Neural cell (in vitro differentiated cells): ENCODE results near the gene C2. TPM values are rescaled to one million over a fixed set of nuclear protein-coding genes. Genes with fewer than 3 reads are reported as not detected.

Experiments
- H2AFZ ChIP-seq: fragments of 200-600, 300-800 bp; sonication (generic), shearing (Covaris generic); 2 replicates; pipeline ENCODE4 v1.6.0; 2014; ENCODE audit warnings: low read depth, mild to moderate bottlenecking, antibody characterized with exemption, low read length, moderate library complexity
- H3F3A ChIP-seq: fragments of 200-600 bp; shearing (Covaris generic); 2 replicates; pipeline ENCODE4 v1.6.1; 2016; ENCODE audit warnings: mild to moderate bottlenecking, moderate library complexity, mixed read lengths, antibody characterized with exemption, low read length; ENCODE audit not compliant: insufficient read depth, poor library complexity, severe bottlenecking
- H3K27ac ChIP-seq: fragments of 200-600, 300-800 bp; sonication (generic), shearing (Covaris generic); 2 replicates; pipeline ENCODE4 v1.5.1; 2014; ENCODE audit warnings: mild to moderate bottlenecking, low read length, moderate library complexity
- H3K27me3 ChIP-seq: fragments of 300-800, 200-600 bp; sonication (generic), shearing (Covaris generic); 2 replicates; pipeline ENCODE4 v1.6.0; 2014; ENCODE audit warnings: mild to moderate bottlenecking, low read depth, low read length, moderate library complexity; ENCODE audit not compliant: insufficient read depth
- H3K36me3 ChIP-seq: fragments of 300-800, 200-600 bp; sonication (generic), shearing (Covaris generic); 2 replicates; pipeline ENCODE4 v1.5.1; 2014; ENCODE audit warnings: mild to moderate bottlenecking, antibody characterized with exemption, low read length, moderate library complexity; ENCODE audit not compliant: insufficient read depth
- H3K4me2 ChIP-seq: fragments of 300-800, 200-600 bp; sonication (generic), shearing (Covaris generic); 2 replicates; pipeline ENCODE4 v1.6.0; 2014; ENCODE audit warnings: mild to moderate bottlenecking, low read length
- H3K4me3 ChIP-seq: fragments of 300-800, 200-600 bp; sonication (generic), shearing (Covaris generic); 2 replicates; pipeline ENCODE4 v1.5.1; 2014; ENCODE audit warnings: mild to moderate bottlenecking, low read length, moderate library complexity
- H3K79me2 ChIP-seq: fragments of 200-600 bp; shearing (Covaris generic); replicated peaks from 2 replicates; pipeline ENCODE4 v1.6.0; 2014; ENCODE audit warnings: mild to moderate bottlenecking, low read length, moderate library complexity; ENCODE audit not compliant: insufficient read depth
- H3K9ac ChIP-seq: fragments of 300-800, 200-600 bp; sonication (generic), shearing (Covaris generic); 2 replicates; pipeline ENCODE4 v1.6.1; 2016; ENCODE audit warnings: mild to moderate bottlenecking, low read length, mixed read lengths
- H3K9me2 ChIP-seq: fragments of 200-600 bp; shearing (Covaris generic); 2 replicates; pipeline ENCODE4 v1.6.1; 2016; ENCODE audit warnings: mild to moderate bottlenecking, low read length, mixed read lengths; ENCODE audit not compliant: insufficient read depth
- H3K9me3 ChIP-seq: fragments of 200-600, 300-800 bp; sonication (generic), shearing (Covaris generic); 2 replicates; pipeline ENCODE4 v1.6.1; 2016; ENCODE audit warnings: mild to moderate bottlenecking, mixed run types, low read length, moderate library complexity, mixed read lengths
- H4K20me1 ChIP-seq: fragments of 200-600 bp; shearing (Covaris generic); 2 replicates; pipeline ENCODE4 v1.6.1; 2016; ENCODE audit warnings: mild to moderate bottlenecking, mixed run types; ENCODE audit not compliant: insufficient read depth
- EP300 ChIP-seq: fragments of 450-650 bp; conservative IDR thresholded peaks from 2 replicates; pipeline ENCODE4 v1.6.1; 2014; ENCODE audit warnings: antibody characterized with exemption, mild to moderate bottlenecking, moderate library complexity; ENCODE audit not compliant: poor library complexity, severe bottlenecking
- EZH2 ChIP-seq: fragments of 200-600, 300-800 bp; shearing (Covaris generic), sonication (generic); IDR thresholded peaks from 2 replicates; pipeline ENCODE4 v1.6.1; 2014; ENCODE audit warnings: antibody characterized with exemption, low read length, borderline replicate concordance, mild to moderate bottlenecking; ENCODE audit not compliant: insufficient read depth, poor library complexity, severe bottlenecking
- POLR2AphosphoS5 ChIP-seq: IDR thresholded peaks from 2 replicates; pipeline ENCODE4 v1.6.1; 2012
- RAD21 ChIP-seq: fragments of 450-650 bp; conservative IDR thresholded peaks from 2 replicates; pipeline ENCODE4 v1.6.1; 2014; ENCODE audit warnings: antibody characterized with exemption, mild to moderate bottlenecking, moderate library complexity
- TAF1 ChIP-seq: IDR thresholded peaks from 2 replicates; pipeline ENCODE4 v1.6.1; 2012; ENCODE audit warnings: low read depth
- polyA plus RNA-seq: library from polyadenylated mRNA; depleted of rRNA; stranded (reverse); fragments of >200 nt; gene quantifications from 2 replicates; pipeline ENCODE4 v1.2.3, GENCODE V29; 2014
- TF ChIP-seq, protein P1 (sequence below): IDR thresholded peaks from 2 replicates; pipeline ENCODE4 v1.6.1; 2012; ENCODE audit warnings: borderline replicate concordance
- TF ChIP-seq, protein P2 (sequence below): fragments of 450-650 bp; IDR thresholded peaks from 2 replicates; pipeline ENCODE4 v1.5.1; 2014; ENCODE audit warnings: antibody characterized with exemption, mild to moderate bottlenecking, moderate library complexity; ENCODE audit not compliant: poor library complexity, severe bottlenecking

Gene C2
- polyA plus RNA-seq, 1 donor from 2014 or later = 1.2 TPM

DNA sequence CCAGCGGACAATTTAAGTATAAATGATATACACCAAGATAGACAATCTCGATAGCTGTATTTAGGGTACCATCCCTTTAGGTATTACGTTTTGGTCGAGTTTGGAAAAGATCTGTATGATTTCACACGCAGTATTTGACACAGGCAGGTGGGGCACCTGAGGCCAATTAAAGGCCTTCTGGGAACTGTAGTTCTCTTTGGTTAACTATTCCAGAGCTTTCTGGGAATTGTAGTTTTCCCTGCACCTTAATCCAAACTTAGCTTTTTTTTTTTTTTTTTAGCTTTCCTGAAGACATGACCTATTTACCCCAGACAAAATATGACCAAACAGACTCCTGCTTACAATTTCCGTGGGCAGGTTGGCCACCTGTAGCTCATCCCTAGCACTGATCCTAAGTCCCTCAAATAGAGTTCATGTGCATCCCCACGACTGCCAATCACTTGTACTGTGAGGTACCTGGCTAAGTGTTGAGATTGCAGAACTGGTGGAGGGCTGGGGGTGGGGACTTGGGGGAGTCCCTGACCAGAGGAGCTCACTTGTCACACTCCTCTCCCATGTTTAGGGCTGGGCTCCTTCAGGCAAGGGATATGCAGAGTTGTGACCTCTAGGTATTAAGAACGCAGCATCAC, 29.0 kb upstream of the C2 start:
- Histone ChIP-seq H3K9ac (peak overlapping the region; percentile 87), H3K9me2 (no peaks in the 10 kb centered on the region), H3K36me3 (peaks cover 6% of the 10 kb centered on the region), H3F3A (peaks cover 4% of the 10 kb centered on the region), H2AFZ (peak overlapping the region; percentile 58), H3K27me3 (no peaks in the 10 kb centered on the region), H3K79me2 (peaks cover 35% of the 10 kb centered on the region), H3K4me3 (peak overlapping the region; percentile 98), H3K9me3 (no peaks in the 10 kb centered on the region), H4K20me1 (no peaks in the 10 kb centered on the region), H3K4me2 (peak overlapping the region; percentile 90), H3K27ac (peak overlapping the region; percentile 74)
- TF ChIP-seq, protein P1, sequence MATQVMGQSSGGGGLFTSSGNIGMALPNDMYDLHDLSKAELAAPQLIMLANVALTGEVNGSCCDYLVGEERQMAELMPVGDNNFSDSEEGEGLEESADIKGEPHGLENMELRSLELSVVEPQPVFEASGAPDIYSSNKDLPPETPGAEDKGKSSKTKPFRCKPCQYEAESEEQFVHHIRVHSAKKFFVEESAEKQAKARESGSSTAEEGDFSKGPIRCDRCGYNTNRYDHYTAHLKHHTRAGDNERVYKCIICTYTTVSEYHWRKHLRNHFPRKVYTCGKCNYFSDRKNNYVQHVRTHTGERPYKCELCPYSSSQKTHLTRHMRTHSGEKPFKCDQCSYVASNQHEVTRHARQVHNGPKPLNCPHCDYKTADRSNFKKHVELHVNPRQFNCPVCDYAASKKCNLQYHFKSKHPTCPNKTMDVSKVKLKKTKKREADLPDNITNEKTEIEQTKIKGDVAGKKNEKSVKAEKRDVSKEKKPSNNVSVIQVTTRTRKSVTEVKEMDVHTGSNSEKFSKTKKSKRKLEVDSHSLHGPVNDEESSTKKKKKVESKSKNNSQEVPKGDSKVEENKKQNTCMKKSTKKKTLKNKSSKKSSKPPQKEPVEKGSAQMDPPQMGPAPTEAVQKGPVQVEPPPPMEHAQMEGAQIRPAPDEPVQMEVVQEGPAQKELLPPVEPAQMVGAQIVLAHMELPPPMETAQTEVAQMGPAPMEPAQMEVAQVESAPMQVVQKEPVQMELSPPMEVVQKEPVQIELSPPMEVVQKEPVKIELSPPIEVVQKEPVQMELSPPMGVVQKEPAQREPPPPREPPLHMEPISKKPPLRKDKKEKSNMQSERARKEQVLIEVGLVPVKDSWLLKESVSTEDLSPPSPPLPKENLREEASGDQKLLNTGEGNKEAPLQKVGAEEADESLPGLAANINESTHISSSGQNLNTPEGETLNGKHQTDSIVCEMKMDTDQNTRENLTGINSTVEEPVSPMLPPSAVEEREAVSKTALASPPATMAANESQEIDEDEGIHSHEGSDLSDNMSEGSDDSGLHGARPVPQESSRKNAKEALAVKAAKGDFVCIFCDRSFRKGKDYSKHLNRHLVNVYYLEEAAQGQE = no peak
- TF ChIP-seq EZH2 (no peak), EP300 (no peak), TAF1 (no peak), POLR2AphosphoS5 (peak; percentile 19)
- TF ChIP-seq, protein P2, sequence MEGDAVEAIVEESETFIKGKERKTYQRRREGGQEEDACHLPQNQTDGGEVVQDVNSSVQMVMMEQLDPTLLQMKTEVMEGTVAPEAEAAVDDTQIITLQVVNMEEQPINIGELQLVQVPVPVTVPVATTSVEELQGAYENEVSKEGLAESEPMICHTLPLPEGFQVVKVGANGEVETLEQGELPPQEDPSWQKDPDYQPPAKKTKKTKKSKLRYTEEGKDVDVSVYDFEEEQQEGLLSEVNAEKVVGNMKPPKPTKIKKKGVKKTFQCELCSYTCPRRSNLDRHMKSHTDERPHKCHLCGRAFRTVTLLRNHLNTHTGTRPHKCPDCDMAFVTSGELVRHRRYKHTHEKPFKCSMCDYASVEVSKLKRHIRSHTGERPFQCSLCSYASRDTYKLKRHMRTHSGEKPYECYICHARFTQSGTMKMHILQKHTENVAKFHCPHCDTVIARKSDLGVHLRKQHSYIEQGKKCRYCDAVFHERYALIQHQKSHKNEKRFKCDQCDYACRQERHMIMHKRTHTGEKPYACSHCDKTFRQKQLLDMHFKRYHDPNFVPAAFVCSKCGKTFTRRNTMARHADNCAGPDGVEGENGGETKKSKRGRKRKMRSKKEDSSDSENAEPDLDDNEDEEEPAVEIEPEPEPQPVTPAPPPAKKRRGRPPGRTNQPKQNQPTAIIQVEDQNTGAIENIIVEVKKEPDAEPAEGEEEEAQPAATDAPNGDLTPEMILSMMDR = no peak

DNA sequence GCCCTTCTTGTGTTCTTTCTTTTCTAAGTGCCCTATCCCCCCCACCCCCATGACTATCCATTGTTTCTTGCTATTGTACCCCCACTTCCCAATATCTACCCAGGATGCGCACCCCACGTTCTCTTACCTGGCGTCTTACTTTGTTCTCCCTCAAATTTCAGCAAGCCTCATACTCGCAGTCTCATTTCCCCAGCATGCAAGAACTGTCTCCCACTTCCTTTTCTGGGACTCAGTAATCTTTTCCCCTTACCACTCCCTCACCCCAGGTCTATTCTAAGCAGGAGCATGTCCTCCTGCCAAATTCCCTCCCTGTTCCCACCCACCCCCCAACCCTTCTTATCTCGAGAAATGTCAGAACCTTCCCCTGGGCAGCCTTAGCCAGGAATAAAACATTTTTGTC, 28.3 kb upstream of the C2 start:
- H2AFZ ChIP-seq = no peak overlapping the region
- no peak overlapping the region for H3K4me2 ChIP-seq
- TF ChIP-seq RAD21 = no peak
- no peak for TF ChIP-seq POLR2AphosphoS5
- TF ChIP-seq, protein P2 = no peak
- no peak for TF ChIP-seq TAF1
- H3K27me3 ChIP-seq = no peaks in the 10 kb centered on the region
- peaks cover 35% of the 10 kb centered on the region for H3K79me2 ChIP-seq
- peak overlapping the region; percentile 98 for H3K4me3 ChIP-seq
- H3K9ac ChIP-seq = no peak overlapping the region
- H3K9me3 ChIP-seq = no peaks in the 10 kb centered on the region
- H3K9me2 ChIP-seq = no peaks in the 10 kb centered on the region
- H4K20me1 ChIP-seq = no peaks in the 10 kb centered on the region
- peaks cover 4% of the 10 kb centered on the region for H3F3A ChIP-seq
- H3K36me3 ChIP-seq = peaks cover 6% of the 10 kb centered on the region
- H3K27ac ChIP-seq = no peak overlapping the region
